GM12892 (cell line): ENCODE results near the gene SPDYE1.
A peak's percentile ranks its signal among the peaks of the same experiment; 100 is the strongest.

Source experiments
- DNase-seq: peaks from one replicate; pipeline ENCODE4 v3.0.0; 2011; ENCODE audit not compliant: insufficient read length
- FAIRE-seq: peaks from 2 replicates; lab custom pipeline; 2011; peaks lifted over from hg19 to GRCh38; lab: Jason Lieb, UNC
- POLR2A ChIP-seq: IDR thresholded peaks from 2 replicates; pipeline ENCODE4 v1.6.1; 2011; ENCODE audit warnings: low read depth, low read length, control low read depth
- POLR2AphosphoS5 ChIP-seq: IDR thresholded peaks from 2 replicates; pipeline ENCODE4 v1.6.1; 2011; ENCODE audit warnings: low read depth, low read length, control low read depth
- TAF1 ChIP-seq: IDR thresholded peaks from 2 replicates; pipeline ENCODE4 v1.6.1; 2011; ENCODE audit warnings: low read depth, mild to moderate bottlenecking, control low read depth, low read length, borderline replicate concordance

SPDYE1 gene

GRCh38 chr7:44045226-44046014 lies 47.7 kb downstream of the SPDYE1 start:
- TF ChIP-seq TAF1 (no peak), POLR2A (no peak; the same call in none of the 2 replicates), POLR2AphosphoS5 (no peak)
- FAIRE-seq: no peak
- DNase-seq: no peak

DNA sequence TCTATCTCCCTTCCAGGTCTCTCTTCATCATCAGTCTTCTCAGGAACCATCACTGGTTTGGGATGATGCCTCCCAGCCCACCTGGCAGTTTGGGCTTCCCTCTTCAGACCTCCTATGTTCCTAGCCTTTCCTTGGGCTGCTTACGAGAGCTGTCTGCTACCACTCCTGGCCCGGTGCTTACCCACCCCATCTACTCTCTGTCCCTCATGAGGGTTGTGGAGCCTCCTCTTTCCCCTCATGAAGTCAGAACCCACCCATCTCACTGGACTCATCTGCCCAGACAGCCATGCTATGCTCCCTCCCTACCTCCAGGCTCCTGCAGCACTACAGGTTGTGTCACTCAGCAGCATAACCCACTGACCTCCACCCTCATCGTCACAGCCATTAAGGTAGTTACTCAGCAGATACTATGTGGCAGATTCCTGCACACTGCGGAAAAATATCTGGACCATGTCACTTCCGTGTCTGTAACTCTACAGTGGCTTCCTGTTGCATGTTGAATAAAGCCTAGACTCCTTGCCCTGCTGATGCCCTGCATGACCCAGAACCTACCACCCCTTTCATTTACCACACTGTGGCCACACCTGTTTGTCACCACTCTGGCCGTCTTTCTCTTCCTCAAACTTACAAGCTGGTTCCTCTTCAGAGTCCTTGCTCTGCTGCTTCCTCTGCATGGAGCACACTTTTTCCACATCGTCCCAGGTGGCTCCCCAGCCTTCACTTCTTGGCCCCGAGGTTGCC lies 48.8 kb downstream of the SPDYE1 start:
- FAIRE-seq (peak; percentile 53), DNase-seq (no peak)
- no peak for TF ChIP-seq TAF1
- no peak for TF ChIP-seq POLR2A
- no peak for TF ChIP-seq POLR2AphosphoS5

DNA sequence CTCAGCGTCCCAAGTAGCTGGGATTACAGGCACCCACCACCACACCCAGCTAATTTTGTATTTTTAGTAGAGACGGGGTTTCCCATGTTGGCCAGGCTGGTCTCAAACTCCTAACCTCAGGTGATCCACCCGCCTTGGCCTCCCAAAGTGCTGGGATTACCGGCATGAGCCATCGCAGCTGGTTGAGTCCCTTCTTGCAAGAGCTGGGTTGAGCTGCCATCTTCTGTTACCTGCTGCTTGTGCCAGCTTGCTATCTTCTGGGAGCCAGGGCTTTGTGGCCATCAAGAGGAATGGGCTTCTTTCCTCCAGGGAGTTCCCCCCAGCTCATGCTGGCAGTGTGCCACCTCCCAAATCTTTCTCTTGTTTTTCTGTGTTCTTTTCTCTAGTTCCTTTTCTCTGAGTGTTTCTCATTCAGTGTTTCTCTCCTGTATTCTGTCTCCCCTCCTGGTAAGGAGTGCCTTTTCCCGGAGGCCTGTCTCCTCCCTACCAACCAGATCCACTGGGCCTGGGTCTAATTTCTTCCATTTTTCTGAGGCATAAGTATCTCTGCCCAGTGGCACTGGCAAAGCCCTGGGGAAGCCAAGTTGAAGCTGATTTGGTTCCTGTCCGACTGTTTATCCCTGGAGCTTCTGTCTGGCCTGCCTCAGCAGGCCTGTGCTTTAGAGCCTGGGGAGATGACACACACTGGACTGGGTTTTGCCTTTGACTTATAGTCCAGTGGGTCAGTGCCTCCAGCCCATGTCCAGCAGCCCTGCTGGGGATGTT lies 50.5 kb downstream of the SPDYE1 start:
- FAIRE-seq (no peak), DNase-seq (no peak)
- TF ChIP-seq POLR2AphosphoS5 (no peak), POLR2A (no peak), TAF1 (no peak)

DNA sequence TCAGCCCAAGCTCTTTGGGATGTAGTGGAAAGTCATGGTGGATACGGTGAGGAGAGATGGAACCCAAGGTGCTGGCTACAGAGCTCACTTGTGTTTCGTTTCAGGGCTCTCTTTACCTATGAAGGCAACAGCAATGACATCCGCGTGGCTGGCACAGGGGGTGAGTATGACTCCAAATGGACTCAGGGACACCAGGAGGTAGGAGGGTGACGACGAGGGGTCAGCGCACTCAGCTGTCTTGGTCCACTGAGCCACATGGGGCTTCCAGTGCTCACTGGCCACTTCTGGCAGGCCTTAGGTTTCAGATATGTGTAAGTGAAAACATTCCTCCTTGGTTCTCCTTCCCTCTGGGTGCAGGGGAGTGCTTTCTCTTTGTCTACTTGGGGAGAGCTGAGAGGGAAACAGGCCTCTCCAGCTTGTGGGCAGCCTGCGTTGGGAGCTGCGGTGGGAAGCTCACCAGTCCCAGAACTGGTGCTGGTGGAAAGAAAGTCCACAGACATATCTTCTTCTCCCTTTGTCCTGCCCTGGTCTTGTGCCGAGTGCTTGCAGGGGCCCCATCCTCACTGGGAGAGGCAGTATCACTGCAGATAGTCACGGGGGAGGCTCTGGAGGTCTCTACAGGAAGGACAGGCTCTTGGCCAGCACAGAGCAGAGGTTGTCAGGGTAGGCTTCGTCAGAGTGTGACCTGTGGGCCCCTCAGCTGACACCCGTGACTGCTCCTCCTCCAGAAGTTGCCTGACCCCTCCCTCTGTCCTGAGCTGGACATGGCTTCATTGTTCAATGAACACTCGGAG lies 52.6 kb downstream of the SPDYE1 start:
- TF ChIP-seq TAF1 (no peak), POLR2A (no peak), POLR2AphosphoS5 (no peak)
- DNase-seq (no peak), FAIRE-seq (no peak)

- DNase-seq (no peak), FAIRE-seq (no peak)
Measured at GRCh38 chr7:44050915-44051560, 53.3 kb downstream of the SPDYE1 start.

DNA sequence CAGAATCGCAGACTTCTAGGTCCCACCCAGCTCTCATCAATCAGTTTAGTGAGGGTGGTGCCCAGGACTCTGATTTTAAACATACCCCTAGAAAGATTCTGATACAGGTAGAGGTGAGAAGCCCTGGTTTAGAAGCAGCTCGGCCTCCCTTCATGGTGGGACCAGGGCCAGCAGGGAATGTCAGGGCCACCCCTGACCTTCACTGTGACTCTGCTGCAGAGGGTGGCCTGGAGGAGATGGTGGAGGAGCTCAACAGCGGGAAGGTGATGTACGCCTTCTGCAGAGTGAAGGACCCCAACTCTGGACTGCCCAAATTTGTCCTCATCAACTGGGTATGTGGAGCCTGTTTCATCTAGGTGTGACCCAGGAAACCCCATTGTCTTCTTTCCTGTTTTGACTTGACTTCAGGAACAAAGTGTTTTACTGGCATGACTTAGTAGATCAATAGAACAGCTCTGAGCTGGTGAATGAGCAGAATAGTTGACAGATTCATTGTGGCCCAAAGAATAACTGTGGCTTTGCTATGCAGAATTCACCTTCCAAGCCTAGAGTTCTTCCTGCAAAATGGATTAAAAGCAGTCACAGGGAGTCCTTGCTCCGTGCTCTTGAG lies 54.0 kb downstream of the SPDYE1 start:
- DNase-seq (no peak), FAIRE-seq (no peak)
- TF ChIP-seq TAF1 (no peak), POLR2AphosphoS5 (no peak), POLR2A (no peak)

More at GRCh38 chr7:44050915-44051560, 53.3 kb downstream of the SPDYE1 start:
- TF ChIP-seq TAF1 (no peak), POLR2AphosphoS5 (no peak), POLR2A (no peak)

- FAIRE-seq (no peak), DNase-seq (no peak)
Measured at GRCh38 chr7:44052771-44053365, 55.2 kb downstream of the SPDYE1 start.

DNA sequence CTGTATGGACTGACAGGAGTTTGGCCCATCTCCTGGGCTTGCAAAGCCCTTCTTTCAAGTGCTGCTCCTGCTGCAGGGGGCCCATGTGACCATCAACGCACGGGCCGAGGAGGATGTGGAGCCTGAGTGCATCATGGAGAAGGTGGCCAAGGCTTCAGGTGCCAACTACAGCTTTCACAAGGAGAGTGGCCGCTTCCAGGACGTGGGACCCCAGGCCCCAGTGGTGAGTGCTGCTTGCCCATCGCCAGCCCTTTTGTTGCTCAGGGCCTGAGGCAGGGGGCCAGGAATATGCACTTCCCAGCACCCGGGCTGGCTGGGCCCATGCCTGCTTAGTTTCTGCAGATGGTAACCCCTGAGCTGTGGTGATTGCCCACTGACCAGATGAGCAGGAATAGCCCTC lies 59.0 kb downstream of the SPDYE1 start:
- FAIRE-seq (no peak), DNase-seq (no peak)

More at GRCh38 chr7:44052771-44053365, 55.2 kb downstream of the SPDYE1 start:
- TF ChIP-seq POLR2A (no peak), POLR2AphosphoS5 (no peak), TAF1 (no peak)

GRCh38 chr7:44057181-44057848 lies 59.6 kb downstream of the SPDYE1 start:
- DNase-seq (no peak), FAIRE-seq (no peak)
- TF ChIP-seq TAF1: no peak
- no peak for TF ChIP-seq POLR2A
- TF ChIP-seq POLR2AphosphoS5: no peak

More for the DNA sequence above, 59.0 kb downstream of the SPDYE1 start:
- no peak for TF ChIP-seq POLR2AphosphoS5
- no peak for TF ChIP-seq POLR2A
- no peak for TF ChIP-seq TAF1
